Colonic mucosa (tissue), 4 donors: Measurements from ENCODE around the gene GPR15. TPM values are rescaled to one million over a fixed set of nuclear protein-coding genes. Genes with fewer than 3 reads are reported as not detected.

ENCODE experiments used
- DNase-seq: peaks from one replicate; pipeline ENCODE4 v3.0.0-alpha.2; 2020
- H3K27ac ChIP-seq: fragments of 200-600 bp; one replicate; pipeline ENCODE4 v1.8.0; 2021
- H3K27me3 ChIP-seq: fragments of 200-600 bp; one replicate; pipeline ENCODE4 v1.8.0; 2021
- H3K36me3 ChIP-seq: fragments of 200-600 bp; one replicate; pipeline ENCODE4 v1.8.0; 2021
- H3K4me1 ChIP-seq: fragments of 200-600 bp; one replicate; pipeline ENCODE4 v1.8.0; 2021; ENCODE audit warnings: mild to moderate bottlenecking
- H3K4me3 ChIP-seq: fragments of 200-600 bp; one replicate; pipeline ENCODE4 v1.8.0; 2021
- H3K9ac ChIP-seq, 2 donors: one replicate each; pipeline ENCODE4 v1.7.0; 2013; ENCODE audit warnings: control low read depth in 2 of 2, low read depth in 2 of 2, low read length in 2 of 2
- H3K9me3 ChIP-seq: fragments of 200-600 bp; one replicate; pipeline ENCODE4 v1.8.0; 2021
- CTCF ChIP-seq: fragments of 200-600 bp; IDR thresholded peaks from one replicate; pipeline ENCODE4 v1.8.0; 2022; ENCODE audit warnings: antibody characterized with exemption, mild to moderate bottlenecking
- intact Hi-C: fragments of 100-400 bp; cut with DNase I; formaldehyde crosslinking; loops from one replicate; pipeline ENCODE4 v1.14.1; 2022
- total RNA-seq, 2 donors: library from RNA; stranded (reverse); fragmentation: NEBNext Ultra II Directional in 1 of 2; extraction: Animal tissue kit (Norgen Biotek cat#: 25700) in 1 of 2; gene quantifications; one replicate each; pipeline ENCODE4 v1.2.1, GENCODE V29; 2021
- donor health status: healthy.
- donor health status: DM: no; HTN: no; CAD: no.
- donor health status: DM: no; HTN: no; CAD: no.

The GPR15 gene
- total RNA-seq, 2 donors from 2014 or later: 2.9 to 5.1 TPM

GRCh38 chr3:98581474-98581873 lies 49.7 kb downstream of the GPR15 start:
- no peaks in the 10 kb centered on the region for H3K36me3 ChIP-seq
- no peaks in the 10 kb centered on the region for H3K4me1 ChIP-seq
- no peak overlapping the region for H3K27ac ChIP-seq
- H3K9me3 ChIP-seq: no peaks in the 10 kb centered on the region
- no peak for DNase-seq
- H3K9ac ChIP-seq: no peak overlapping the region
- no peaks in the 10 kb centered on the region for H3K27me3 ChIP-seq
- H3K4me3 ChIP-seq: no peak overlapping the region
- intact Hi-C loops: loop anchor here (10.0 kb wide), 1 partner anchor 237 kb away; no protein-coding TSS in a partner anchor
- TF ChIP-seq CTCF: no peak

GRCh38 chr3:98582042-98582441 lies 50.3 kb downstream of the GPR15 start:
- DNase-seq: no peak
- no peak overlapping the region for H3K4me3 ChIP-seq
- H3K27me3 ChIP-seq: no peaks in the 10 kb centered on the region
- no peak overlapping the region for H3K27ac ChIP-seq
- no peak for TF ChIP-seq CTCF
- no peak overlapping the region for H3K9ac ChIP-seq
- intact Hi-C loops: loop anchor here (10.0 kb wide), 1 partner anchor 237 kb away; no protein-coding TSS in a partner anchor
- no peaks in the 10 kb centered on the region for H3K36me3 ChIP-seq
- no peaks in the 10 kb centered on the region for H3K9me3 ChIP-seq
- H3K4me1 ChIP-seq: no peaks in the 10 kb centered on the region

- H3K9me3 ChIP-seq: no peaks in the 10 kb centered on the region
- DNase-seq: no peak
- no peaks in the 10 kb centered on the region for H3K27me3 ChIP-seq
- intact Hi-C loops: loop anchor here (10.0 kb wide), 1 partner anchor 239 kb away; no protein-coding TSS in a partner anchor
- no peak overlapping the region for H3K27ac ChIP-seq
- no peak overlapping the region for H3K4me3 ChIP-seq
- no peak overlapping the region for H3K9ac ChIP-seq
- H3K4me1 ChIP-seq: no peaks in the 10 kb centered on the region
- TF ChIP-seq CTCF: no peak
- no peaks in the 10 kb centered on the region for H3K36me3 ChIP-seq
These were observed 52.0 kb downstream of the GPR15 start for GRCh38 chr3:98583766-98584165.

Other genes starting within 250 kb of the GPR15 start
- gene OR5H2, start 249.5 kb upstream of the GPR15 start, total RNA-seq: not detected
- gene OR5K4, start 178.1 kb upstream of the GPR15 start, total RNA-seq: not detected
- gene OR5K3, start 141.3 kb upstream of the GPR15 start, total RNA-seq: not detected
- not detected for gene OR5K1, start 68.8 kb upstream of the GPR15 start, total RNA-seq
- gene OR5K2, start 34.3 kb upstream of the GPR15 start, total RNA-seq: not detected
- 10 to 100 TPM; 42.3 to 97.8 TPM for gene CLDND1, start 9.1 kb upstream of the GPR15 start, total RNA-seq
- gene CPOX, start 61.6 kb downstream of the GPR15 start, total RNA-seq: 10 to 100 TPM; 23.3 to 31.7 TPM
- gene ST3GAL6, start 231.4 kb downstream of the GPR15 start, total RNA-seq: 1 to 10 TPM; 2.3 to 2.5 TPM